ENCODE results near the gene PRKCH. TPM values are rescaled to one million over a fixed set of nuclear protein-coding genes. Genes with fewer than 3 reads are reported as not detected.

Gene PRKCH
- polyA plus RNA-seq, 1 donor from 2014 or later, result 2.0 TPM

DNA sequence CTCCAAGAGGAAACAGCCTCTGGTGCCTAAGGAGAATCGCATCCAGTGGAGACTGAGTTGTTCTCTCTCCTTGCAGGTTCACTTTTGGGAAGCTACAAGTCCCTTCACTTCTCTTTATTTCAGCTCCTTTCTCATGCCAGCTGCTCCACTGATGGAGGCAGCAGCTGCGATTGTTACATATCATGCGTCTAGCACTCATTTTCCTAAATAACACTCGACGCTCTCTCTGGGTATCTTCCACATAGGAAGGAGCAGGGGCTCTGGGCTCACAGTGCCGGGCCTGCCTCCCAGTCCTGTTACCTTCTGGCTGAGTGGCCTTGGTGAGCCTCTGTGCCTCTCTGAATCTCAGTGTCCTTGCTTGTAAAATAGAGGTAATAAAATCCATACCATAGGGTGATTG lies 211.4 kb downstream of the PRKCH start:
- Histone ChIP-seq H3K9ac (ENCODE audit: low read length) (no peak overlapping the region), H3K4me2 (ENCODE audit: low read length) (no peak overlapping the region), H3K79me2 (replicated peaks; ENCODE audit: insufficient read depth, low read length) (no peaks in the 10 kb centered on the region), H2AFZ (ENCODE audit: low read depth, low read length) (no peak overlapping the region), H3K27ac (ENCODE audit: low read length) (no peak overlapping the region), H3F3A (ENCODE audit: insufficient read depth, low read length, poor library complexity, severe bottlenecking) (no peaks in the 10 kb centered on the region), H3K9me2 (ENCODE audit: insufficient read depth, low read length) (no peaks in the 10 kb centered on the region), H3K4me3 (ENCODE audit: low read length) (no peak overlapping the region), H3K9me3 (ENCODE audit: low read length) (no peaks in the 10 kb centered on the region), H3K36me3 (ENCODE audit: insufficient read depth, low read length) (no peaks in the 10 kb centered on the region), H4K20me1 (ENCODE audit: insufficient read depth) (no peaks in the 10 kb centered on the region), H3K27me3 (ENCODE audit: insufficient read depth, low read depth, low read length) (no peaks in the 10 kb centered on the region)
- TF ChIP-seq TAF1 (IDR thresholded peaks at IDR 0.05; ENCODE audit: low read depth) (no peak), EZH2 (IDR thresholded peaks at IDR 0.05; ENCODE audit: borderline replicate concordance, insufficient read depth, low read length, poor library complexity, severe bottlenecking) (no peak), POLR2AphosphoS5 (IDR thresholded peaks at IDR 0.05) (no peak), RAD21 (conservative IDR thresholded peaks at IDR 0.05) (no peak), MXI1 (conservative IDR thresholded peaks at IDR 0.05; ENCODE audit: poor library complexity, severe bottlenecking) (no peak), SMC3 (conservative IDR thresholded peaks at IDR 0.05; ENCODE audit: poor library complexity) (no peak), REST (IDR thresholded peaks at IDR 0.05; ENCODE audit: borderline replicate concordance) (no peak), EP300 (conservative IDR thresholded peaks at IDR 0.05; ENCODE audit: poor library complexity, severe bottlenecking) (no peak)
- TF ChIP-seq, protein P1, sequence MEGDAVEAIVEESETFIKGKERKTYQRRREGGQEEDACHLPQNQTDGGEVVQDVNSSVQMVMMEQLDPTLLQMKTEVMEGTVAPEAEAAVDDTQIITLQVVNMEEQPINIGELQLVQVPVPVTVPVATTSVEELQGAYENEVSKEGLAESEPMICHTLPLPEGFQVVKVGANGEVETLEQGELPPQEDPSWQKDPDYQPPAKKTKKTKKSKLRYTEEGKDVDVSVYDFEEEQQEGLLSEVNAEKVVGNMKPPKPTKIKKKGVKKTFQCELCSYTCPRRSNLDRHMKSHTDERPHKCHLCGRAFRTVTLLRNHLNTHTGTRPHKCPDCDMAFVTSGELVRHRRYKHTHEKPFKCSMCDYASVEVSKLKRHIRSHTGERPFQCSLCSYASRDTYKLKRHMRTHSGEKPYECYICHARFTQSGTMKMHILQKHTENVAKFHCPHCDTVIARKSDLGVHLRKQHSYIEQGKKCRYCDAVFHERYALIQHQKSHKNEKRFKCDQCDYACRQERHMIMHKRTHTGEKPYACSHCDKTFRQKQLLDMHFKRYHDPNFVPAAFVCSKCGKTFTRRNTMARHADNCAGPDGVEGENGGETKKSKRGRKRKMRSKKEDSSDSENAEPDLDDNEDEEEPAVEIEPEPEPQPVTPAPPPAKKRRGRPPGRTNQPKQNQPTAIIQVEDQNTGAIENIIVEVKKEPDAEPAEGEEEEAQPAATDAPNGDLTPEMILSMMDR (IDR thresholded peaks at IDR 0.05; ENCODE audit: poor library complexity, severe bottlenecking), result no peak

DNA sequence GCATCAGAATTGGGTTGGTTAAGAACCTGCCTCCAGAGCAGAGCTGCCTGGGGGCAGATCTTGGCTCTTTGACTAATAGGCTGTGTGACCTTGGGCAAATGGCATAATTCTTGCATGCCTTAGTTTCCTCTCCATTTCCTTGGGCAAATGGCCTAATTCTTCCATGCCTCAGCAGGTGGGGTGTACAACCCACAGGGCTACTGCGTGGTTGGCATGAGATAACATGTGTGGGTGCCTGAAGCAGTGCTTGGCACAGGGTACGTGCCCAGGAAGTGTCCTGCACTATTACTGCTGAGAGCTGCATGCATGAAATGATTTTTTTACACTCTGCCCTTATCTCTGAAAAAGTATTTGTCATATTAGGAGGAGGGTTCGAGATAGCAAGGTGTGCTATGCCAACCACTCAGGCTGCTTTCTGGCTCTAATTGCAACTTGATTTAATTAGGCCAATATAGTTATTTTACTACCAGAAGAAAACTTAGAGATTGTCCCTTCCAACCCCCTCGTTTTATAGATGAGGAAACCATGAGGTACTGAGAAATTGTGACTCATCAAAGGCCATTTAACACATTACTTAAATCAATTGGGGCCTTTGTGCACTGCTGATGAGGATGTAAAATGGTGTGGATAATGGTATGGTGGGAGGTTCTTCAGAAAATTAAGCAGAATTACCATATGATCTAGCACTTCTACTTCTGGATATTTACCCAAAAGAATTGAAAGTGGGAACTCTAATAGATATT lies 212.3 kb downstream of the PRKCH start:
- Histone ChIP-seq H2AFZ (ENCODE audit: low read depth, low read length) (no peak overlapping the region), H3F3A (ENCODE audit: insufficient read depth, low read length, poor library complexity, severe bottlenecking) (no peaks in the 10 kb centered on the region), H3K9me3 (ENCODE audit: low read length) (no peaks in the 10 kb centered on the region), H3K9me2 (ENCODE audit: insufficient read depth, low read length) (no peaks in the 10 kb centered on the region), H3K27me3 (ENCODE audit: insufficient read depth, low read depth, low read length) (no peaks in the 10 kb centered on the region), H3K4me3 (ENCODE audit: low read length) (no peak overlapping the region), H4K20me1 (ENCODE audit: insufficient read depth) (no peaks in the 10 kb centered on the region), H3K79me2 (replicated peaks; ENCODE audit: insufficient read depth, low read length) (no peaks in the 10 kb centered on the region), H3K27ac (ENCODE audit: low read length) (no peak overlapping the region), H3K9ac (ENCODE audit: low read length) (no peak overlapping the region), H3K4me2 (ENCODE audit: low read length) (no peak overlapping the region), H3K36me3 (ENCODE audit: insufficient read depth, low read length) (no peaks in the 10 kb centered on the region)
- TF ChIP-seq, protein P1 (IDR thresholded peaks at IDR 0.05; ENCODE audit: poor library complexity, severe bottlenecking), result no peak
- TF ChIP-seq POLR2AphosphoS5 (IDR thresholded peaks at IDR 0.05) (no peak), SMC3 (conservative IDR thresholded peaks at IDR 0.05; ENCODE audit: poor library complexity) (no peak), REST (IDR thresholded peaks at IDR 0.05; ENCODE audit: borderline replicate concordance) (no peak), EP300 (conservative IDR thresholded peaks at IDR 0.05; ENCODE audit: poor library complexity, severe bottlenecking) (no peak), TAF1 (IDR thresholded peaks at IDR 0.05; ENCODE audit: low read depth) (no peak), MXI1 (conservative IDR thresholded peaks at IDR 0.05; ENCODE audit: poor library complexity, severe bottlenecking) (no peak), EZH2 (IDR thresholded peaks at IDR 0.05; ENCODE audit: borderline replicate concordance, insufficient read depth, low read length, poor library complexity, severe bottlenecking) (no peak), RAD21 (conservative IDR thresholded peaks at IDR 0.05) (no peak)
